HepG2 (cell line): ENCODE measurements around the gene AIMP2. TPM values are rescaled to one million over a fixed set of nuclear protein-coding genes. Genes with fewer than 3 reads are reported as not detected.

ENCODE experiments used
- AGO2 ChIP-seq: fragments of 200-400 bp; formaldehyde crosslinking; optimal IDR thresholded peaks from 2 replicates; pipeline ENCODE3; 2017; ENCODE audit warnings: mild to moderate bottlenecking, low read depth, low read length, moderate library complexity
- BORCS8-MEF2B ChIP-seq: sonication (generic); formaldehyde crosslinking; IDR thresholded peaks from 2 replicates; pipeline ENCODE4 v1.8.0; 2022; ENCODE audit warnings: mild to moderate bottlenecking, missing genetic modification reagents
- NCOA1 ChIP-seq: sonication (generic); formaldehyde crosslinking; IDR thresholded peaks from 2 replicates; pipeline ENCODE4 v1.9.0; 2021; ENCODE audit warnings: missing genetic modification reagents
- PCBP1 ChIP-seq: fragments of 200-400 bp; formaldehyde crosslinking; IDR thresholded peaks from 2 replicates; pipeline ENCODE4 v1.6.1; 2017; ENCODE audit warnings: mild to moderate bottlenecking, low read depth, low read length, borderline replicate concordance
- SOX6 ChIP-seq, 2 experiments: fragments of 450-650 bp in 1 of 2; sonication (generic) in 1 of 2; formaldehyde crosslinking in 1 of 2; IDR thresholded peaks; 2 replicates each; pipeline versions ENCODE4 v1.4.0 to v1.6.1; 2017 to 2020; ENCODE audit warnings: antibody characterized with exemption in 1 of 2, mild to moderate bottlenecking in 1 of 2, missing genetic modification reagents in 1 of 2
- SRY ChIP-seq: sonication (generic); formaldehyde crosslinking; IDR thresholded peaks from 2 replicates; pipeline ENCODE4 v1.8.0; 2022; ENCODE audit warnings: mild to moderate bottlenecking, missing genetic modification reagents
- THAP11 ChIP-seq: IDR thresholded peaks from 2 replicates; pipeline ENCODE4 v1.6.1; 2016; ENCODE audit warnings: missing biosample characterization, missing genetic modification reagents
- YEATS2 ChIP-seq: sonication (generic); formaldehyde crosslinking; IDR thresholded peaks from 2 replicates; pipeline ENCODE4 v1.4.0; 2020; ENCODE audit warnings: missing genetic modification reagents, borderline replicate concordance
- ZNF317 ChIP-seq: sonication (generic); formaldehyde crosslinking; IDR thresholded peaks from 2 replicates; pipeline ENCODE4 v1.5.0; 2020; ENCODE audit warnings: mild to moderate bottlenecking, missing genetic modification reagents
- ZNF556 ChIP-seq: sonication (generic); formaldehyde crosslinking; IDR thresholded peaks from 2 replicates; pipeline ENCODE4 v1.4.0; 2020; ENCODE audit warnings: mild to moderate bottlenecking, missing genetic modification reagents, borderline replicate concordance
- polyA plus RNA-seq, 8 experiments: library from polyadenylated mRNA; depleted of rRNA in 3 of 8; stranded (reverse) in 7 of 8; unstranded in 1 of 8; fragments of >200 nt; fragmentation: Illumina TruSeq in 4 of 8; extraction: Trizol in 4 of 8; gene quantifications; 2 replicates each; pipeline versions ENCODE4 v1.2.1 to v1.2.3, GENCODE V29; 2011 to 2016; ENCODE audit warnings: low read depth in 4 of 8, missing spikeins in 1 of 8, mixed read lengths in 1 of 8; ENCODE audit not compliant: insufficient read depth in 1 of 8
- total RNA-seq, 5 experiments: library from RNA; depleted of rRNA; stranded (reverse); fragments of >200 nt; fragmentation: Illumina TruSeq; extraction: Trizol; gene quantifications; 2 replicates each; pipeline ENCODE4 v1.2.3, GENCODE V29; 2016; ENCODE audit warnings: low read depth in 1 of 5
- TF ChIP-seq, protein P1 (sequence below): sonication (generic); formaldehyde crosslinking; IDR thresholded peaks from 2 replicates; pipeline ENCODE4 v1.4.0; 2020; ENCODE audit warnings: missing genetic modification reagents, borderline replicate concordance
- TF ChIP-seq, protein P2 (sequence below): sonication (generic); formaldehyde crosslinking; IDR thresholded peaks from 2 replicates; pipeline ENCODE4 v1.4.0; 2020; ENCODE audit warnings: mild to moderate bottlenecking, missing genetic modification reagents
- TF ChIP-seq, protein P3 (sequence below): sonication (generic); formaldehyde crosslinking; IDR thresholded peaks from 2 replicates; pipeline ENCODE4 v1.5.0; 2020; ENCODE audit warnings: mild to moderate bottlenecking, missing genetic modification reagents, borderline replicate concordance
- TF ChIP-seq, protein P4 (sequence below): sonication (generic); formaldehyde crosslinking; IDR thresholded peaks from 2 replicates; pipeline ENCODE4 v1.5.0; 2020; ENCODE audit warnings: missing genetic modification reagents
- TF ChIP-seq, protein P5 (sequence below): sonication (generic); formaldehyde crosslinking; IDR thresholded peaks from 2 replicates; pipeline ENCODE4 v1.4.0; 2020; ENCODE audit warnings: mild to moderate bottlenecking, missing genetic modification reagents

Gene AIMP2
- total and polyA plus RNA-seq, 2 of the 13 experiments (the other 11 are each of a cell fraction or from before 2014, with no cell fraction given), result 38.2 to 84.9 TPM

DNA sequence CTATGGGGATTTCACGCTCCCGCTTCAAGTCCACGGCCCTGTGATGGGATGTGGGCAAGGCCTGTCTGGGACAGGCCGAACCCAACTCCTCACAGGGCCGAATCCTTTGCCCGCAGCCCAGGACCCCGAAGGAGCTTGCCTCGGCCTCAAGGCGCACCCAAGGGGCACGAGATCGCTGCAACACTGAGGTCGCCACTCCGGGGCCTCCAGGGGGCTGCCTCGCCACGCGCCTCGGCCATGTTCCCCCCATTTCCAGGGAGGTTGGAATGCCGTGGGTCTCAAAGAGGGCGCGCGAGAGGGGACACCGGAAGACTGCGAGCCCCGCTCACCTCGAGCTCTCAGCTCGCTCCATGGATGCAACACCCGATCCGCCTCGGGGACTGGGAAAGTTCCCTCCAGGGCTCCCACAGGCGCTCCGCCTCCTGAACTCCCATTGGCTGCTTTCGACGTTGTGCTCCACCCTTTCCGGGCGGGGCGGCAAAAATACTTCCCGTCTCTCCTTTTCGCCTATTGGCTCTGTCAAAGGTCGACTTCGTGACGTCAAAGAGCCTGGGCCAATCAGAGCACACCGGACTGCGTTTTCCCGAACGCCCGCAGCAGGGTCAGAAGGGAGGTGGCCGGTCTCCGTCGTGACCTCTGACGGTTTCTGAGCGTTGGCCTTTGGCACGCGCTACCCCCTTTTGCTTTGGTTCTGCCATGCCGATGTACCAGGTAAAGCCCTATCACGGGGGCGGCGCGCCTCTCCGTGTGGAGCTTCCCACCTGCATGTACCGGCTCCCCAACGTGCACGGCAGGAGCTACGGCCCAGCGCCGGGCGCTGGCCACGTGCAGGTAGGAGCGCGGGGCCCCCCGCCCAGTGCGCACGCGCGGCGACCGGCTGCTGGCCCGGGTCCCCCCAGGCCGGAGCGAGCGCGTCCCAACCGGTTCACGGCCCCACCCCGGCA, at the start of gene AIMP2, which contains the start of gene PMS2 (continued):
- TF ChIP-seq, protein P1, sequence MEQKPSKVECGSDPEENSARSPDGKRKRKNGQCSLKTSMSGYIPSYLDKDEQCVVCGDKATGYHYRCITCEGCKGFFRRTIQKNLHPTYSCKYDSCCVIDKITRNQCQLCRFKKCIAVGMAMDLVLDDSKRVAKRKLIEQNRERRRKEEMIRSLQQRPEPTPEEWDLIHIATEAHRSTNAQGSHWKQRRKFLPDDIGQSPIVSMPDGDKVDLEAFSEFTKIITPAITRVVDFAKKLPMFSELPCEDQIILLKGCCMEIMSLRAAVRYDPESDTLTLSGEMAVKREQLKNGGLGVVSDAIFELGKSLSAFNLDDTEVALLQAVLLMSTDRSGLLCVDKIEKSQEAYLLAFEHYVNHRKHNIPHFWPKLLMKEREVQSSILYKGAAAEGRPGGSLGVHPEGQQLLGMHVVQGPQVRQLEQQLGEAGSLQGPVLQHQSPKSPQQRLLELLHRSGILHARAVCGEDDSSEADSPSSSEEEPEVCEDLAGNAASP (CRISPR knock-in tag), result peak; percentile 84
- TF ChIP-seq, protein P2, sequence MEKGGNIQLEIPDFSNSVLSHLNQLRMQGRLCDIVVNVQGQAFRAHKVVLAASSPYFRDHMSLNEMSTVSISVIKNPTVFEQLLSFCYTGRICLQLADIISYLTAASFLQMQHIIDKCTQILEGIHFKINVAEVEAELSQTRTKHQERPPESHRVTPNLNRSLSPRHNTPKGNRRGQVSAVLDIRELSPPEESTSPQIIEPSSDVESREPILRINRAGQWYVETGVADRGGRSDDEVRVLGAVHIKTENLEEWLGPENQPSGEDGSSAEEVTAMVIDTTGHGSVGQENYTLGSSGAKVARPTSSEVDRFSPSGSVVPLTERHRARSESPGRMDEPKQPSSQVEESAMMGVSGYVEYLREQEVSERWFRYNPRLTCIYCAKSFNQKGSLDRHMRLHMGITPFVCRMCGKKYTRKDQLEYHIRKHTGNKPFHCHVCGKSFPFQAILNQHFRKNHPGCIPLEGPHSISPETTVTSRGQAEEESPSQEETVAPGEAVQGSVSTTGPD (CRISPR knock-in tag), result peak; percentile 70
- TF ChIP-seq, protein P3, sequence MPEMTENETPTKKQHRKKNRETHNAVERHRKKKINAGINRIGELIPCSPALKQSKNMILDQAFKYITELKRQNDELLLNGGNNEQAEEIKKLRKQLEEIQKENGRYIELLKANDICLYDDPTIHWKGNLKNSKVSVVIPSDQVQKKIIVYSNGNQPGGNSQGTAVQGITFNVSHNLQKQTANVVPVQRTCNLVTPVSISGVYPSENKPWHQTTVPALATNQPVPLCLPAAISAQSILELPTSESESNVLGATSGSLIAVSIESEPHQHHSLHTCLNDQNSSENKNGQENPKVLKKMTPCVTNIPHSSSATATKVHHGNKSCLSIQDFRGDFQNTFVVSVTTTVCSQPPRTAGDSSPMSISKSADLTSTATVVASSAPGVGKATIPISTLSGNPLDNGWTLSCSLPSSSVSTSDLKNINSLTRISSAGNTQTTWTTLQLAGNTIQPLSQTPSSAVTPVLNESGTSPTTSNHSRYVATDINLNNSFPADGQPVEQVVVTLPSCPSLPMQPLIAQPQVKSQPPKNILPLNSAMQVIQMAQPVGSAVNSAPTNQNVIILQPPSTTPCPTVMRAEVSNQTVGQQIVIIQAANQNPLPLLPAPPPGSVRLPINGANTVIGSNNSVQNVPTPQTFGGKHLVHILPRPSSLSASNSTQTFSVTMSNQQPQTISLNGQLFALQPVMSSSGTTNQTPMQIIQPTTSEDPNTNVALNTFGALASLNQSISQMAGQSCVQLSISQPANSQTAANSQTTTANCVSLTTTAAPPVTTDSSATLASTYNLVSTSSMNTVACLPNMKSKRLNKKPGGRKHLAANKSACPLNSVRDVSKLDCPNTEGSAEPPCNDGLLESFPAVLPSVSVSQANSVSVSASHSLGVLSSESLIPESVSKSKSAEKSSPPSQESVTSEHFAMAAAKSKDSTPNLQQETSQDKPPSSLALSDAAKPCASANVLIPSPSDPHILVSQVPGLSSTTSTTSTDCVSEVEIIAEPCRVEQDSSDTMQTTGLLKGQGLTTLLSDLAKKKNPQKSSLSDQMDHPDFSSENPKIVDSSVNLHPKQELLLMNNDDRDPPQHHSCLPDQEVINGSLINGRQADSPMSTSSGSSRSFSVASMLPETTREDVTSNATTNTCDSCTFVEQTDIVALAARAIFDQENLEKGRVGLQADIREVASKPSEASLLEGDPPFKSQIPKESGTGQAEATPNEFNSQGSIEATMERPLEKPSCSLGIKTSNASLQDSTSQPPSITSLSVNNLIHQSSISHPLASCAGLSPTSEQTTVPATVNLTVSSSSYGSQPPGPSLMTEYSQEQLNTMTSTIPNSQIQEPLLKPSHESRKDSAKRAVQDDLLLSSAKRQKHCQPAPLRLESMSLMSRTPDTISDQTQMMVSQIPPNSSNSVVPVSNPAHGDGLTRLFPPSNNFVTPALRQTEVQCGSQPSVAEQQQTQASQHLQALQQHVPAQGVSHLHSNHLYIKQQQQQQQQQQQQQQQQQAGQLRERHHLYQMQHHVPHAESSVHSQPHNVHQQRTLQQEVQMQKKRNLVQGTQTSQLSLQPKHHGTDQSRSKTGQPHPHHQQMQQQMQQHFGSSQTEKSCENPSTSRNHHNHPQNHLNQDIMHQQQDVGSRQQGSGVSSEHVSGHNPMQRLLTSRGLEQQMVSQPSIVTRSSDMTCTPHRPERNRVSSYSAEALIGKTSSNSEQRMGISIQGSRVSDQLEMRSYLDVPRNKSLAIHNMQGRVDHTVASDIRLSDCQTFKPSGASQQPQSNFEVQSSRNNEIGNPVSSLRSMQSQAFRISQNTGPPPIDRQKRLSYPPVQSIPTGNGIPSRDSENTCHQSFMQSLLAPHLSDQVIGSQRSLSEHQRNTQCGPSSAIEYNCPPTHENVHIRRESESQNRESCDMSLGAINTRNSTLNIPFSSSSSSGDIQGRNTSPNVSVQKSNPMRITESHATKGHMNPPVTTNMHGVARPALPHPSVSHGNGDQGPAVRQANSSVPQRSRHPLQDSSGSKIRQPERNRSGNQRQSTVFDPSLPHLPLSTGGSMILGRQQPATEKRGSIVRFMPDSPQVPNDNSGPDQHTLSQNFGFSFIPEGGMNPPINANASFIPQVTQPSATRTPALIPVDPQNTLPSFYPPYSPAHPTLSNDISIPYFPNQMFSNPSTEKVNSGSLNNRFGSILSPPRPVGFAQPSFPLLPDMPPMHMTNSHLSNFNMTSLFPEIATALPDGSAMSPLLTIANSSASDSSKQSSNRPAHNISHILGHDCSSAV, result peak; percentile 97; the same call in 1 of the 2 replicates
- TF ChIP-seq ZNF317 (peak; percentile 90), NCOA1 (CRISPR knock-in tag) (peak; percentile 83), BORCS8-MEF2B (CRISPR knock-in tag) (peak; percentile 100), AGO2 (peak; percentile 93), SOX6 (IDR thresholded peaks at IDR 0.05) (no peak), SOX6 (CRISPR knock-in tag; IDR thresholded peaks at IDR 0.05) (peak; percentile 68), ZNF556 (CRISPR knock-in tag) (peak; percentile 84; the same call in 1 of the 2 replicates), PCBP1 (no peak), YEATS2 (CRISPR knock-in tag) (peak; percentile 85), THAP11 (CRISPR knock-in tag) (peak; percentile 89), SRY (CRISPR knock-in tag) (peak; percentile 100)
- TF ChIP-seq, protein P4, sequence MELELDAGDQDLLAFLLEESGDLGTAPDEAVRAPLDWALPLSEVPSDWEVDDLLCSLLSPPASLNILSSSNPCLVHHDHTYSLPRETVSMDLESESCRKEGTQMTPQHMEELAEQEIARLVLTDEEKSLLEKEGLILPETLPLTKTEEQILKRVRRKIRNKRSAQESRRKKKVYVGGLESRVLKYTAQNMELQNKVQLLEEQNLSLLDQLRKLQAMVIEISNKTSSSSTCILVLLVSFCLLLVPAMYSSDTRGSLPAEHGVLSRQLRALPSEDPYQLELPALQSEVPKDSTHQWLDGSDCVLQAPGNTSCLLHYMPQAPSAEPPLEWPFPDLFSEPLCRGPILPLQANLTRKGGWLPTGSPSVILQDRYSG (CRISPR knock-in tag), result peak; percentile 100
- TF ChIP-seq, protein P5, sequence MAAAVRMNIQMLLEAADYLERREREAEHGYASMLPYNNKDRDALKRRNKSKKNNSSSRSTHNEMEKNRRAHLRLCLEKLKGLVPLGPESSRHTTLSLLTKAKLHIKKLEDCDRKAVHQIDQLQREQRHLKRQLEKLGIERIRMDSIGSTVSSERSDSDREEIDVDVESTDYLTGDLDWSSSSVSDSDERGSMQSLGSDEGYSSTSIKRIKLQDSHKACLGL, result peak; percentile 100
